CD4-positive, alpha-beta T cell treated with Interleukin-15 for 4 hours (primary cell): ENCODE data around the gene FKRP.
"Not testable (repeated sequence)": the region's sequence is repeated elsewhere in the genome, so short reads cannot be mapped to it uniquely, and the experiment has no call there.

ENCODE experiments used
- DNase-seq: peaks from one replicate; pipeline ENCODE4 v3.0.0-alpha.2; 2020; ENCODE audit warnings: low spot score

The FKRP gene

GRCh38 chr19:46786236-46787039 lies 40.6 kb downstream of the FKRP start:
- peak; percentile 90 for DNase-seq

- DNase-seq = no peak
These were observed 41.1 kb downstream of the FKRP start for GRCh38 chr19:46787040-46787330.

GRCh38 chr19:46787331-46788261 lies 41.7 kb downstream of the FKRP start:
- DNase-seq = peak; percentile 5

- peak; percentile 98 for DNase-seq
These were observed 42.6 kb downstream of the FKRP start, which contains the start of gene SLC1A5 for GRCh38 chr19:46788262-46788967. Gene SLC1A5, minus strand, starts transcription at chr19:46788594. Its CDS starts 629 bp downstream, at chr19:46787965.

GRCh38 chr19:46788968-46789338 lies 43.1 kb downstream of the FKRP start:
- no peak for DNase-seq

GRCh38 chr19:46789371-46789770 lies 43.5 kb downstream of the FKRP start:
- DNase-seq = no peak

GRCh38 chr19:46791944-46792343 lies 46.1 kb downstream of the FKRP start:
- DNase-seq = peak; percentile 54

- no peak for DNase-seq
These were observed 52.0 kb downstream of the FKRP start for GRCh38 chr19:46797881-46798280.

GRCh38 chr19:46798713-46799112 lies 52.9 kb downstream of the FKRP start:
- no peak for DNase-seq

GRCh38 chr19:46802152-46802551 lies 56.3 kb downstream of the FKRP start:
- no peak for DNase-seq

GRCh38 chr19:46803555-46803954 lies 57.7 kb downstream of the FKRP start:
- no peak for DNase-seq

- not testable (repeated sequence) for DNase-seq
These were observed 58.6 kb downstream of the FKRP start for GRCh38 chr19:46804432-46804831.

GRCh38 chr19:46806656-46807055 lies 60.8 kb downstream of the FKRP start:
- DNase-seq = no peak
